GM18909 (cell line): ENCODE results near the gene TSNAX.
A peak's percentile ranks its signal among the peaks of the same experiment; 100 is the strongest.

Experiments
- ATAC-seq: cut with Tn5 transposase; IDR thresholded peaks from one replicate; pipeline ENCODE4 v1.9.1; 2021; ENCODE audit warnings: mild to moderate bottlenecking; ENCODE audit not compliant: unreplicated experiment, poor library complexity

The TSNAX gene

GRCh38 chr1:231594749-231595148 is 66.3 kb downstream of the TSNAX start:
- ATAC-seq, result no peak

DNA sequence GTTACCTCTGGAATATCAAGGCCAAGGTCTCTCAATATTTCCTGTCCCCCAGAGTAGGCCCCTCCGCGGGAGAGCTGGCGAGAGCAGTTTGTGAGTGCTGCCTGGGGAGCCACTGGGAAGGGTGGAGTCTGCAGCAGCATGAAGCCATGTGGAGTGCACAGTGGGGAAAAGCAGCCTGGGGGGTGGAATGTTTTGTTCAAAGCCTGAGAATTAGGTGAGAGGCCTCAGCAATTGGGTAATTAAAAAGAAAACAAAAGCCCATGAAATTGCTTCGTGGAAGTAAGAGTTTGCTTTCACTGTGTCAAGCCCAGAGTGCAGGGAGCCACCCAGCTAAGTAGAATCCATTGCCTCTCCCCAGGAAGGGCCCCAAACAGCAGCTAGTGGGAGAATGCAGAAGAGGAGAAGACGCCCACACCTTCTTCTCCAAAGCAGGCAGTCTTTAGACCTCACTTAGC is 67.9 kb downstream of the TSNAX start:
- no peak for ATAC-seq

- ATAC-seq, result no peak
Measured at GRCh38 chr1:231597971-231598370, 69.5 kb downstream of the TSNAX start.

DNA sequence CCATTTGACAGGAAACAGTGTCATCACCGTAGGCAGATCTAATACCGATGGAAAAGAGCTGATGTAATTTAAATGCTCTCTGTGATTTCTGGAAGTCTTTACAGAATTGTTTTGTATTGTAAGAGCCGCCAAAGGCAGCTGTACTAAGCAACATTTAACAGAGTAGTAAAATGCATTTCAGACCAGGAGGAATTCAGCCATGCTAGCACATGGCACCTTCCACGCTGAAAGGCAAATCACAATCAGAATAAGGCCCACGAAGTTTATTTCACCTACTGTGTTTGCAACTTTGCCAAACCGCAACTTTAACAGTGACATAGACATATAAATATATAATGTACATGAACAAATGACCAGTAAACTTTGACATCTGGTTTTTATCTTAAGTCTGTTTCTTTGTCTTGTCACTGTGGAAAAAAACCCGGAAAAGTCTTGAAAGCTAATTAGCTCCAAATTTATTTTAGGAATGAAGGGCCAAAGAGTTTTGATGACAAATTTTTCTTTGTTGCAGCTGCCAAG is 72.0 kb downstream of the TSNAX start:
- no peak for ATAC-seq

GRCh38 chr1:231601824-231602672 is 73.6 kb downstream of the TSNAX start:
- ATAC-seq, result no peak

- no peak for ATAC-seq
Measured at GRCh38 chr1:231602673-231602984, 74.2 kb downstream of the TSNAX start.

GRCh38 chr1:231603598-231604275 is 75.3 kb downstream of the TSNAX start:
- ATAC-seq, result peak; percentile 61

DNA sequence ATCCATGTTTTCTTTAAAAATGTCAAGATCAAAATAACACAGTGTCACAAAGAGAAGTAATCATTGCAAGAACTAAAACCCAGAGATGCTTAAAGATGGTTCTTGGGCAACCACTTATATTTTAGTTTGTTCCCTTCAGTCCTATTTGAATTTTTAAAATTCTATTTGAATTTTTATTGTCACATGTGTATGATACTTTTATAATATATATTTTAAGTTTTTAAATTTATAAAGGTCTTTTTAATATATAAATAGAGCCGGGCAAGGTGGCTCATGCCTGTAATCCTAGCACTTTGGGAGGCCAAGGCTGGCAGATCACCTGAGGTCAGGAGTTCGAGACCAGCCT is 75.8 kb downstream of the TSNAX start:
- no peak for ATAC-seq

- ATAC-seq, result no peak
Measured at GRCh38 chr1:231605149-231606100, 77.0 kb downstream of the TSNAX start.

DNA sequence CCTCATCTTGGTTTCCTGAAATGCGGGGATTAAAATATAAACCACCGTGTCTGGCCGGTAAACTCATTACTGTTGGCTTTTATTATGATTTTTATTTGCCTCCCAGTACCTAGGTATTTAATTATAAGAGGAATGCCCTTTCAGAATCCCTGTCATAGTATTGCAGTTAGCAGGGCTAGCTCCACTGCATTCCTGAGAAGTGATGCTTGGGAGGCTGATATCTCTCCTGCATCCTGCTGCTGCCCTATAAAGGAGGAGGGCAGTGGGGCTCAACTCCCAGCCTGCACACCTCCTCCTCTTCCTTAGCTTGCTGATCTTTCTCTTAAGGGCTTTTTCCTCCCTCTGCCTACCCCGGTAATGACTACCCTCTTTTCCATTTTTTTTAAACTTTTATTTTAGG is 78.2 kb downstream of the TSNAX start:
- no peak for ATAC-seq

GRCh38 chr1:231610388-231610787 is 81.9 kb downstream of the TSNAX start:
- no peak for ATAC-seq

- ATAC-seq, result no peak
Measured at GRCh38 chr1:231611111-231611510, 82.6 kb downstream of the TSNAX start.

- ATAC-seq, result no peak
Measured at GRCh38 chr1:231611851-231612250, 83.4 kb downstream of the TSNAX start.

DNA sequence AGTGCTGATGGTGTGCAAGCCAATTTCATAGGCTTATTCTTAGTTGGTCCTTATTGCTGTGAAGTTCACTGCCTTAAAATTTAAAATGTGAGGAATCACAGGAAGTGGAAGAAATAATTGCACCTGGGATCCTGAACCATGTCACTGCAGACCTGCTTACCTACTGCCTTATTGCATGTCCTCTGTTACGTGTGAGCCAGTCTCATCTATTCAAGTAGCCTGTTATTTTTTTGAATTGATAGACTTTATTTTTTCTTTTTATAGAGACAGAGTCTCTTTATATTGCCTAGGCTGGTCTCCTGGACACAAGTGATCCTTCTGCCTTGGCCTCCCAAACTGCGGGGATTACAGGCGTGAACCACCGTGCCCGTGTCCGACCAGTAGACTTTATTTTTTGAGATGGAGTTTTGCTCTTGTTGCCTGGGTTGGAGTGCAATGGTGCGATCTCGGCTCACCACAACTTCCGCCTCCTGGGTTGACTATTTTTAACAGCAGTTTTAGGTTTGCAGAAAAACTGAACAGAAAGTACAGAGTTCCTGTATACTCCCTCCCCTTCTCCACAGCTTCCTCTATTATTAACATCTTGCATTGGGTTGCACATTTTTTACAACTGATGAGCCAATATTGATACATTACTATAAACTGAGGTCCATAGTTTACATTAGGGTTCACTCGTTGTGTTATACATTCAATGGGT is 84.1 kb downstream of the TSNAX start:
- ATAC-seq, result peak; percentile 97

- ATAC-seq, result no peak
Measured at GRCh38 chr1:231613419-231614349, 85.2 kb downstream of the TSNAX start.
